HG03097 (cell line): ENCODE data around the gene GSTM5.
"Not testable (repeated sequence)": the region's sequence is repeated elsewhere in the genome, so short reads cannot be mapped to it uniquely, and the experiment has no call there.

Source experiments
- ATAC-seq: cut with Tn5 transposase; IDR thresholded peaks from one replicate; pipeline ENCODE4 v1.9.1; 2021; ENCODE audit not compliant: unreplicated experiment, low FRiP score

Gene GSTM5

GRCh38 chr1:109760581-109761226 is 48.7 kb downstream of the GSTM5 start:
- no peak for ATAC-seq

- no peak for ATAC-seq
These were observed 49.4 kb downstream of the GSTM5 start for GRCh38 chr1:109761227-109762038.

GRCh38 chr1:109762039-109762585 is 50.1 kb downstream of the GSTM5 start:
- no peak for ATAC-seq

DNA sequence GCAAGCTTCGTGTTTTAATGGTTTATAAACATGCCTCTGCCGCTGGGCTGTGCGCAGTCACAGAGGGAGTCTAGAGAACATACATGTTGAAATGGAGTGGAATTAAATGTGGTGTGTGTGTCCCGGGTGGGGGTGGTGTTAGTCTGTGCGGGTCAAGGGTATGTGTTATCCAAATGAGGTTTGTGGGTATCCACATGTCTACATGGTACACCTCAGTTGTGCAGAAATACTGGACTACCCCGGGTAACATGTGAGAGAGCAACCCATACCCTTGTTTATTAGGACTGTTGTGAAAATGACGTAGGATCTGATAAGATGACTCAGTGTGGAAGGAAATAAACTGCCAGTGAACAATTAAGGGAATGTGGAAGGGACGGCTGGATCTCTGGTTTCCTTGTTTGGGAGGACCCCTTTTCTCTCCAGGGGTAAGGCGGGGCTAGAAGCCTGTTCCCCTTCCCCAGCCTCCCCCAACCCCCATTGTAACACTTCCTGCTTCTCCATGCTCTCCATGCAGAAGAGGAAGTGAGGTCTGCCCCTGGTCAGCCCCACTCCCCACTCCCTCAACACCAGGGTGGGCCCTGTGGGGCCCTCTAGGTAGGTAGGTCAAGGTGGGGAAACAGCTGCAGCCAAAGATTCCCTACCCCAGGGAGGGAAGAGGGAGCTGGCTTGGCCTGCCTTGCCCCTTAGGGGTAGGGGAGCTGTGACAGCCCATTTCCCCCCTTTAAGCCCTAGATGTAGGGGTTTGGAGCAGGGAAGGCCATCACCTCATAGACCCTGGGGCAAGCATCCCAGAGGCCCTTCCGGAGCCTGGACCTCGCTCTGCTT is 51.0 kb downstream of the GSTM5 start:
- ATAC-seq: no peak

GRCh38 chr1:109763646-109764415 is 51.8 kb downstream of the GSTM5 start, which contains the start of gene EPS8L3:
Gene EPS8L3, minus strand, starts transcription at chr1:109763923. Its CDS starts 2,174 bp downstream, at chr1:109761749.
- no peak for ATAC-seq

- ATAC-seq: no peak
These were observed 52.8 kb downstream of the GSTM5 start for GRCh38 chr1:109764561-109765482.

DNA sequence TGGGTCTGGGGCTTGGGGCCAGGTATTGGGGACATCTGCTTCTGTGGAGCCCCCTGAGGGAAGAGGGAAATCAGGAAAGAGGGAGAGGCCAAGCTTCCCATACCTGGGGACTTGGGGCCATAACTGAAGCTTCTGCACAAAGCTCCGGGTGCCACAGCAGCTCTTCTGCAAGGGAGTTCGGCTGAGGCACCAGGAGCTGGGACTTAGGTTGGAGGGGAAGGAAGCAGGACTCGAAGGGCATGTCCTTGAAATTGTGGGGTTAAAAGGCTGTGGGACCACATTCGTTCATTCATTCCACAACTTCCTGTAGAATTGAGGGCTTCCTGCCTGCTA is 53.4 kb downstream of the GSTM5 start:
- no peak for ATAC-seq

- no peak for ATAC-seq
These were observed 54.0 kb downstream of the GSTM5 start for GRCh38 chr1:109765896-109766615.

- not testable (repeated sequence) for ATAC-seq
These were observed 55.1 kb downstream of the GSTM5 start for GRCh38 chr1:109766991-109767636.
